GM18517 (cell line): ENCODE data around the gene C9orf72.
"Not testable (repeated sequence)": the region's sequence is repeated elsewhere in the genome, so short reads cannot be mapped to it uniquely, and the experiment has no call there.

Source experiments
- ATAC-seq: cut with Tn5 transposase; IDR thresholded peaks from one replicate; pipeline ENCODE4 v1.9.1; 2021; ENCODE audit warnings: mild to moderate bottlenecking, moderate library complexity; ENCODE audit not compliant: unreplicated experiment

The C9orf72 gene

DNA sequence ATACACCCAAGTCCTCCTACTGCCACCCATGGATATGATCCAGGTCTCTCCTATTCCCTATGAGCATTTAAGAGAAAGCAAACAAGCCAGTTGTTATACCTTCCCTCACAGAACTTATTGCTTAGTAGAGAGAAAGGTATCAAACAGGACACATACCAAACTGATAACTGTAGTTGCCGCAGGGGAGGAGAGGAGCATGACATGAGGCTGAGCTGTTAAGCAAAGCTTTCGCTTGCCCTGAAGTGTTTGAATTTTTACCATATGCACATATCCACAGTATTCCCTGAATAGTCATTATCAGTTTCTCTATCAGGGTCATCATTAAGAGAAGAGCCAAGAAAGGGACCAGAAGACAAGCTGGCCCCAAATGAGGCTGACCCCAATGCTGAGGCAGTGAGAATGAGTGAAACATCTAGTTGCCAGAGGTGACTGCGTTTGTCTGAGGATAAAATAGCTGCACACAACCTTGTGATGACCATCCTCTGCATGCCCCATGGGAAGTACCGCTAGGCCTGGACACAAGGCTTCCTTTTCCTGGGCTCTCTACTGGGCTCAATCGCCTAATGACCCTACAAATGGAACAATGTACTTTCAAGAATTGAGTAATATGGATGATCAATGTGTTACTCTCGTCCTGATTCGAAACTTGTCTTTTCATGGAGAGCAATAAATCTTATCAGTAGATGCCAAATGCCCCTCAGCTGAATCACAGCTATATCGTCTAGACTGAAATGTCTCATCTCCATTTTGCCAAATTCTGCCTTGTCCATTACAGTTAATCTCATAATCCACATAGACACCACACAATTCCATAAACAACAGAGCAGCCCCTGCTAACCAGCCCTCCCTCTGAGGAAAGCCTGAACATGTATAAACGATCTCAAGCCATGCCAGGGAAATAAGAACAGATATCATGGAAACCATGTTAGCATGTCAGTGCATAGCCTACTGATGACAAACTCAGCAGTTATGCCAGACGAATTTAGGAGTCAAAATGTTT lies 53.5 kb downstream of the C9orf72 start:
- no peak for ATAC-seq

DNA sequence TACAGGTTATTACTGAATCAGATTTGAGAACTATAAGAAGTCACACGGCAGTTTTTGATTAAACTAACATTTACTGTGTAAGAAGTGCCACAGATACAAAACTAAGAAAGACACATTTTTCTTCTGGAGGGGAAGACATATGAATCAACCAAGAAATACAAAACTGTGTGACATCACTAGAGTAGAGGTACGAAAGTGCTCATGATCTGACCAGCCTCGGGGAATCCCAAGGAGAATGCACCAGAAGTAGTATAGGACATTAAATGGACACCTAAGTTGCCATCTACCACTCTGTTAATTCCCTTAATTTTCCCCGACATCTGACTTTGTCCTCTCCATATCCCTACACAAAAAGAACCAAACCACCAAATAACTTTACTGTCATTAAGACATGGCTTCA lies 54.5 kb downstream of the C9orf72 start:
- ATAC-seq = no peak

DNA sequence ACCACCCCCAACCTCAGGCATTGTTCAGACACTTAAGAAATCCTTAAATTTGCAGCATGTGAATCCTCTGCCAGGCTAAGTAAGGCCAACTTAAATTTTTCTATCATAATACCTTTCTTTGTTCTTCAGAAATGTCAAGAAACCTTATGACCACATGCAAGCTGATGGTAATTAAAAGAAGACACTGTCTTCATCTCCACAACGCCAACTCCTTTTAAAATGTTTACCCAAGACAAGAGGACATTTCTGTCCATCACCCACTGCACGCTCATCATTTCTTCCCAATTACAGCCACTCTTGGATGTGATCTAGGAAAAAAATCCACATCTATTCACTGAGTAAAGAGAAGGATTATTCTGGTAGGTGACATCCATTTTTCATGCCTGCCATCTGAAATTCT lies 55.3 kb downstream of the C9orf72 start:
- no peak for ATAC-seq

DNA sequence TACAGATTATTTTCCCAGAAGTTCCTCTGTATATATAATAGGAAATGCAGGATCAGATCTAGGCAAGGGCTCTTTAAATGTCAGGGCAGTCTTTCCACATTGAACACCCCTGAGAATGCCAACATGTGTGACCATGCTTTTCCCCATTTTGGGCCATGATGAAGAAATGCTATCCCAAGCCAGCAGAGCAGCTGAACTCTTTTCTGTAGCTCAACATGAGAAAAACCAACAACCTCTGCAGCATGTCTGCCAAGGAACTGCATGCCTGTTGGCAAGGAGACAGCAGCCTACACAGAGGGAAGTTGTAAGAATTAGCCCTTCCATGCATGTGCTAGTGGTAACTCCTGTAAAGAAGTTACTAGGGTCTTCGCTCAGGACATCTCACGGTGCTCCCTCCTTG lies 58.7 kb downstream of the C9orf72 start:
- ATAC-seq = no peak

DNA sequence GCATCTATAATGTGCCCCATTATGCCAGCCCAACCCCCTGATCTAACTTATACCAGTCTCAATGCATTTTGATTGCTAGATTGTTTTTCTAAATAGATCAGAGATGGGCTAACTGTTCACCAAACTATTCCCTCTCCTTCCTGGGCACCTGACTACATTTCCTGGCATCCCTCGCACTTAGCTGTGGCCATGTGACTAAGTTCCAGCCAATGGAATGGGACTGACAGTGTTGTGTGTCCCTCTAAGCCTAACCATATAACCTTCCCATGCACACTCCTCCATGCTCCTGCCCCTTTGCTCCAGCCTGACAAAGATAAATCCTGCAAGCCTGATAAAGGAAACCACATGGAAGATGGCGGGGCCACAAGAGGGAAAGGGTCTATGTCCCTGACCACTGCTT lies 61.5 kb downstream of the C9orf72 start:
- no peak for ATAC-seq

DNA sequence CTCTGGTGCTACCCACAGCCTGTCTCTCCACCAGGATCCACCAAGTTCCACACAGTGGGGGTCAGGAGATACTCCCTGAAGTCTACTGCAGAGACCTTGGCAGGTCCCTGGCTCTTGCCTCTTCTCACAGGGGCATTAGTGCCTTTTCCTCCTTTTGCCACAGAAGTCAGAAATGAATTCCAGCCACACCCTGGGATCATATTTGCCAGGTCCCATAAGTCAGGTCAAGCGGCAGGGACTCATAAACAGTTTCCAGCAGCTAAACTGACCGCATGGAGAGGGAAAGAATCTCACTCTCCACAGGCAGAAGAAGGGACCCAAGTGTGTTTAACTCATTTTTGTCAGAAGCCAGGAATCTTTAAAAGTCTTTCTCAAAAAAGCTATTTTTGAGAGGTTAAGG lies 62.5 kb downstream of the C9orf72 start:
- no peak for ATAC-seq

DNA sequence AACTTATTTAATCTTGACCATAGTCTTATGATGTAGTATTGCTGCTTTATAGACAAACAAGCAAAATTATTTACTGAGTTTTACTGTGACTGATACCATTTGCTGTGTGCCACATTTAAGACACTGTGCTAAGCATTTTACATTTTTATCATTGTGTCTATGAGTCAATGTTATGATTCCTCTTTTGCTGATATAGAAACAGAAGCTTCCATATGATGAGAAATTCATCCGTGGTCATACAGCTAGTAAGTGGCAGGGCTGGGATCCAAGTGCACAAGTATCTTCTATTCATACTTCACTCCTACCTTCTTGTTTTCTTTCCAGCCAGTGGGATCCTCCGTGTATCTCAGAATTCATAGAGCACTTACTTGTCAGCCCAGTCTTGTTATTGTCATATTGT lies 66.3 kb downstream of the C9orf72 start:
- no peak for ATAC-seq

DNA sequence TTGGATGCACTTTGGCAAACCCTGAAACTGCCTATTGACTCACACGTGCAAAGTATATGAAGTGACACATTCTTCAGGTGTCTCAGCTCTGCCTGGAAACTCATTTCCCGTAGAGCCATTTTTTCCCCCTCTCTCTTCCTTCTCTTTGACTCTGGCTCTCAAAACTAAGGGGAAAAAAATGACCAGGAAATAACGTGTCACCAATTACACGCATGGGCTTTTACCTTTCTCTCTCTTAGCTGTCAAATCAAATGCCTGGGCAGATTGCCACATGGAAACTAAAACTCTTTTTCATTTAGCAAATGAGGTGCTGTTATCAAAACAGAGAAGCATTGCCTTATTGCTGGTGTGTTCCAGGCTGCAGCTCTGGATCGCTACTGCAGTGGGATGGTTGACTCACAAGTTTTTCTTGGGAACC lies 67.5 kb downstream of the C9orf72 start:
- ATAC-seq = no peak

DNA sequence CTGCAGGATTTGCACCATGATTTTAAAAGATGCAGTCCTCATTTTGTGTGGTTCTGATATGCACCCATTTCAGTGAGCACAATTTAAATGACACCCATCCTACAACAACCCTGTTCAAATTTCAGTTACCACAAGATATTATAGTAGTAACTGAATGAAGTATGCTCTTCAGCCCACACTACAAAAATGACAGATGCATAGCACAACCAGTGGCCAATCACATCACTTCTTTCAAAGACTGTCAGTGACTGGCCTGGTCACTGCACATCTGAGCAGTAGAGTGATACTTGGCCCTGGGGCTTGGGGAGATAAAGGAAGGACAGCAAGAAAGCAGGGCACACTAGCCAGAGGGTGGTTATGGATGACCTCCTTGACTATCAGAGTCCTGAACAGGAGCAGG lies 69.0 kb downstream of the C9orf72 start:
- ATAC-seq = no peak

DNA sequence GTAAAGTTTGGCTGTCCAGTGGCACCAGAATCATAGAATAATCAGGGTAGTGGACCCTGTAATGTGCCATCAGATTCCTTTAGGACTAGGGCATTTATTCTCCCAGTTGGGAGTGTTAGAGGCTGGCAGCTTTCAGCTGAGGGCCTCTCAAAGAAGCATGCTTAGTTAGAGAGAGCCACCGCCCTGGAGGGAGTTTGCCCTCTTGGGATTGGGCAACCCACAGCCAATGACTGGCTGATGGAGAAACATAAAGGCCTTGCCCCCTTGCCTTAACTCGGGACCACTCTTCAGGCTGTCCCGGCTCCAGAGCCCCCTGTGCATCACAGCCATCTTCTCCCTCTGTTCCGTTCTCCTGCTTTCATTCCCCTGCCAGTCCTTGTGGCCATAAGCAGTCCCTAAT lies 69.7 kb downstream of the C9orf72 start:
- ATAC-seq = no peak

DNA sequence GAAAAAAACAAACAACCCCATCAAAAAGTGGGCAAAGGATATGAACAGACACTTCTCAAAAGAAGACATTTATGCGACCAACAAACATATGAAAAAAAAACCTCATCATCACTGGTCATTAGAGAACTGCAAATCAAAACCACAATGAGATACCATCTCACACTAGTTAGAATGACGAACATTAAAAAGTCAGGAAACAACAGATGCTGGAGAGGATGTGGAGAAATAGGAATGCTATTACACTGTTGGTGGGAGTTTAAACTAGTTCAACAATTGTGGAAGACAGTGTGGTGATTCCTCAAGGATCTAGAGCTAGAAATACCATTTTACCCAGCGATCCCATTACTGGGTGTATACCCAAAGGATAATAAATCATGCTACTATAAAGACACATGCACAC lies 72.4 kb downstream of the C9orf72 start:
- not testable (repeated sequence) for ATAC-seq

DNA sequence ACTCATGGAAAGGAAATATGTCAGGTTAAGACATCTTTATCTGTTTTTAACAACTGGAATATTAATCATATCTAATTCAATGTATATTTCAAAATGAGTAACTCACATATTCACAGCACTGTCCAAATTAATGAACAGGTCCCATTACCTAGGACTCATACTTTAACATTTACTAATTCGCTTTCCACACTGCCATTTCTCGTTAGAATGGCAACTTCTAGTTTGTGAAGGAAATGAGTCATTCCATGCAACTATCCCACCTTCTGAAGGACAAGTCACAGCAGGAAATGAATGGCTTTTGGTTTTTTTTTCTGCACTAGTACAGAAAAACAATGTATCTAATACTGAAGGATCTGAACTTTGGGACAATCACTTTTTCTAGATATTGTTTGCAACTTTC lies 73.8 kb downstream of the C9orf72 start:
- no peak for ATAC-seq

DNA sequence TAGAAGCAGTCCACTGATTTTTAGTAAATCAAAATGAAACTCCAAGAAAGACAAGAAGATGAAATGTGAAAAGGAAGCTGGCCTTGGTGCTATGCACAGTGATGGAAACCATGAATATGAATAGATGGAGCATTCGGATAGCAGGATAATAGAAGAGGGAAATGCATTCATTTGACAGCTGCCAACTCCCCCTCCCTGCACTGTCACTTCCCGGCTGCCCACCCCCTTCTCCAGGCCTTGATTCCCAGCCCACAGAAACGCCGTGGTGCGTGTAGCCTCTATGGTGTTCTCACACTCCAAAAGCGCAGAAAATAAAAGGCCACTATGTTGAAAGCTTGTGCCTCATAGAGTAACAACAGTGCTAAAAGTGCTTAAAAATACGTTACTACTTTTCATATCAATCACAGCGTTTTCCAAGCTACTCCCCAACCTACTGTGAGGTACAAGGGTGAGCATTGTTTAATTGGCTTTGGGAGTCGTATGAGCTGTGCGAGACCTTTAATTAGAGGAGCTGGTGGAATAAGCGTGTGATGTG lies 75.3 kb downstream of the C9orf72 start:
- no peak for ATAC-seq
